Thymus (tissue), 11 donors: Measurements from ENCODE around the gene GPN2. TPM values are rescaled to one million over a fixed set of nuclear protein-coding genes. Genes with fewer than 3 reads are reported as not detected.

Experiments
- DNase-seq, 9 donors: peaks; one replicate each; pipeline ENCODE4 v3.0.0-alpha.2; 2013; ENCODE audit warnings: low spot score in 9 of 9, low read depth in 6 of 9, missing footprints in 1 of 9
- H3K27ac ChIP-seq, 2 donors: one replicate each; pipeline ENCODE4 v1.5.1; 2013; ENCODE audit warnings: control low read depth in 1 of 2, low read depth in 1 of 2, low read length in 1 of 2, mild to moderate bottlenecking in 1 of 2, moderate library complexity in 1 of 2
- H3K27me3 ChIP-seq, 2 donors: one replicate each; pipeline ENCODE4 v1.5.1; 2013; ENCODE audit warnings: low read length in 1 of 2; ENCODE audit not compliant: control insufficient read depth in 2 of 2, insufficient read depth in 1 of 2
- H3K36me3 ChIP-seq, 2 donors: one replicate each; pipeline ENCODE4 v1.5.1; 2013; ENCODE audit warnings: low read length in 1 of 2, mild to moderate bottlenecking in 1 of 2, moderate library complexity in 1 of 2; ENCODE audit not compliant: control insufficient read depth in 2 of 2, insufficient read depth in 2 of 2
- H3K4me1 ChIP-seq, 2 donors: one replicate each; pipeline ENCODE4 v1.5.1; 2013; ENCODE audit warnings: low read length in 2 of 2; ENCODE audit not compliant: control insufficient read depth in 2 of 2, insufficient read depth in 2 of 2
- H3K4me3 ChIP-seq, 2 donors: one replicate each; pipeline ENCODE4 v1.5.1; 2013; ENCODE audit warnings: low read length in 2 of 2, control low read depth in 1 of 2, mild to moderate bottlenecking in 1 of 2
- H3K9me3 ChIP-seq, 2 donors: one replicate each; pipeline ENCODE4 v1.5.1; 2013; ENCODE audit warnings: low read length in 1 of 2, mild to moderate bottlenecking in 1 of 2; ENCODE audit not compliant: control insufficient read depth in 2 of 2, insufficient read depth in 1 of 2
- WGBS: extraction: QIAGEN DNeasy Blood & Tissue Kit; methylation state at CpG from one replicate; pipeline ENCODE4 v1.1.7; 2013; 5-methylcytosine and 5-hydroxymethylcytosine counted together
- polyA plus RNA-seq: library from polyadenylated mRNA; stranded (reverse); fragments of 200-250 nt; gene quantifications from one replicate; pipeline ENCODE4 v1.2.3, GENCODE V29; 2013
- total RNA-seq: library from RNA; stranded (reverse); fragments of 120-200 nt; gene quantifications from one replicate; pipeline ENCODE4 v1.2.4, GENCODE V29; 2013
- donor health status: healthy.

GPN2 gene
- total and polyA plus RNA-seq, 2 donors = 10.1 to 17.9 TPM

DNA sequence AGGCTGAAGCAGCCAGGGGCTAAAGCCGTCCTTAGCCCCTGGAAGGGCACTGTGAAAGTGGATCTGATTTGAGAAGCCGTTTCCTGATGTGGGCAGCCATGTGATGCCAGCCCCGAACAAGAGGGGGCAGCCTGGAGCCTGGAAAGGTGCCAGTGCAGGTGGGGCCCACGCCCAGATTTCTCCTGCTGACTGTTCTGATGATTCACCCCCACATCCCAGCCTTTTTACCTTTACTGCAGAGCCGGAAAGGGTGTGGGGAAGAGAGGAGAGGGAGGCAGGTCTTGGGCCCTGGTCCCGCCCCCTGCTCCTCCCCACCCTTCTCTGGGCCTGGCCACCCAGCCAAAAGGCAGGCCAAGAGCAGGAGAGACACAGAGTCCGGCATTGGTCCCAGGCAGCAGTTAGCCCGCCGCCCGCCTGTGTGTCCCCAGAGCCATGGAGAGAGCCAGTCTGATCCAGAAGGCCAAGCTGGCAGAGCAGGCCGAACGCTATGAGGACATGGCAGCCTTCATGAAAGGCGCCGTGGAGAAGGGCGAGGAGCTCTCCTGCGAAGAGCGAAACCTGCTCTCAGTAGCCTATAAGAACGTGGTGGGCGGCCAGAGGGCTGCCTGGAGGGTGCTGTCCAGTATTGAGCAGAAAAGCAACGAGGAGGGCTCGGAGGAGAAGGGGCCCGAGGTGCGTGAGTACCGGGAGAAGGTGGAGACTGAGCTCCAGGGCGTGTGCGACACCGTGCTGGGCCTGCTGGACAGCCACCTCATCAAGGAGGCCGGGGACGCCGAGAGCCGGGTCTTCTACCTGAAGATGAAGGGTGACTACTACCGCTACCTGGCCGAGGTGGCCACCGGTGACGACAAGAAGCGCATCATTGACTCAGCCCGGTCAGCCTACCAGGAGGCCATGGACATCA lies 27.1 kb downstream of the GPN2 start, which contains the start of gene SFN:
Gene SFN (plus strand): TSS at position 369 of the 904 bp plus-strand sequence. CDS start 64 bp downstream, at position 433.
- Histone ChIP-seq H3K4me3 (peak within 1 kb of the TSS; percentile 74 to 75), H3K9me3 (no peaks in the 10 kb centered on the region), H3K27ac (peak within 1 kb of the TSS in 1 of 2 donors; percentile 88), H3K4me1 (peaks cover 3 to 28% of the 10 kb centered on the region in 2 donors), H3K36me3 (no peaks in the 10 kb centered on the region), H3K27me3 (peaks cover 0 to 9% of the 10 kb centered on the region in 2 donors)
- WGBS = 91% methylated on average over 37 of the region's 37 CpGs
- peak in 1 of 9 donors; percentile 37 for DNase-seq

DNA sequence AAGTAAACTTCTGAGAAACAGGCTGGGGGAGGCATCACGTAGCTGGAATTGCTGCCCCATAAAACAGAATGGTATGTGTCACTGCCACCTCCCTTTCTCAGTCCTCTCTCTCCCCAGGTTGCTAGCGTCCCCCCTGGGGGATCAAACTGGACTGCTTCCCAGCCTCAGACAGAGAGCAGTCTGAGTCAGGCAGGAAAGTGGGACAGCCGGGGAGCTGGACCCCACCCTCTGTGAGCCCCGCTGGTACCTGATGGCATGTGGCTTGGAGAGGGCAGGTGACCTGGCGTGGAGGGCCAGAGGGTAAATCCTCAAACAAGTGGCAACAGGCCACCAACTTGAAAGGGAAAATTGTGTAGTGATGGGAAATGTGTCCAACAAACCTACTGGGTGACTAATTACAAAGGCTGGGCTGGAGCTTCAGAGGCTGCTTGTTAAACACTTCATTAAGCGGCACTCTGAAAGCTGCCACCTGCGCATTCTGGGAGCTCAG lies 28.1 kb downstream of the GPN2 start:
- DNase-seq = no peak
- Histone ChIP-seq H3K9me3 (no peaks in the 10 kb centered on the region), H3K27ac (no peak overlapping the region), H3K4me3 (no peak overlapping the region), H3K36me3 (no peaks in the 10 kb centered on the region), H3K27me3 (peaks cover 0 to 9% of the 10 kb centered on the region in 2 donors), H3K4me1 (peaks cover 3 to 28% of the 10 kb centered on the region in 2 donors)
- 97% methylated on average over 7 of the region's 7 CpGs for WGBS

GRCh38 chr1:26861286-26861701 lies 28.8 kb downstream of the GPN2 start:
- Histone ChIP-seq H3K36me3 (peaks cover 1 to 2% of the 10 kb centered on the region in 2 donors), H3K9me3 (no peaks in the 10 kb centered on the region), H3K4me3 (no peak overlapping the region), H3K4me1 (peaks cover 3 to 28% of the 10 kb centered on the region in 2 donors), H3K27ac (no peak overlapping the region), H3K27me3 (peaks cover 0 to 9% of the 10 kb centered on the region in 2 donors)
- 91% methylated on average over 5 of the region's 5 CpGs for WGBS
- DNase-seq = no peak

DNA sequence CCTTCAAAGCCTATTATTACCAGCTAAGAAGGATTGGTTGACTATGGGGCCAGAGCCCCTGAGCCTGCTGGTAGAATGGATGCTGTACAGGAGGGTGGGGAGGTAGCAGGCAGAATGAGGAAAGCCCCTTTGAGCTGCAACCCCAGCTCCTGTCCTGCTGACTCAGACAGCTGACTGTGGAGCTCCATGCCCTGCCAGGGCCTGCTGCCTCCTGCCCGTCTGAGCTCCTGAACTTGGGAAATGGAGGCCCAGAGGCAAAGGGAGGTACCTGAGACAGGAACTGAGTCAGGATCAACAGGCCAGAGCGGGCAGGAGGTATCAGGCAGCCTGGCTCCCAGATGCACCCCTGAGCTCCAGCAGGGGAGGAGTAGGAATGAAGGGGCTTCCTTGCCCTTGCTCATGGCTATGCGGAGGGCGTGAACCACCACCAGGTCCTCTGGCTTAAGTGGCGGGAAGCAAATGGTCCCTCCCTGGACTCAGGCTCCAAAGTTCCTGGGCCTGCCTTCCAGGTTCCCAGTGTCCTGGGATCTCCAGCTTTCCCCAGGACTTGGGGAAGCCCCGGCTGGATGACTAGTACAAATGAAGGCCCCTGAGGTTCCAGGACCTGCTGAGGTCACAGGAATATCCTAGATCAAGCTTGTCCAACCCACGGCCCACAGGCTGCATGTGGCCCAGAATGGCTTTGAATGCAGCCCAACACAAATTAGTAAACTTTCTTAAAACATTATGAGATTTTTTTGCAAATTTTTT lies 31.0 kb downstream of the GPN2 start:
- no peak for DNase-seq
- Histone ChIP-seq H3K9me3 (no peaks in the 10 kb centered on the region), H3K4me3 (no peak overlapping the region), H3K36me3 (peaks cover 12 to 13% of the 10 kb centered on the region in 2 donors), H3K27me3 (peaks cover 0 to 7% of the 10 kb centered on the region in 2 donors), H3K27ac (peak overlapping the region in 1 of 2 donors; percentile 37), H3K4me1 (peaks cover 0 to 11% of the 10 kb centered on the region in 2 donors)
- 95% methylated on average over 7 of the region's 7 CpGs for WGBS

DNA sequence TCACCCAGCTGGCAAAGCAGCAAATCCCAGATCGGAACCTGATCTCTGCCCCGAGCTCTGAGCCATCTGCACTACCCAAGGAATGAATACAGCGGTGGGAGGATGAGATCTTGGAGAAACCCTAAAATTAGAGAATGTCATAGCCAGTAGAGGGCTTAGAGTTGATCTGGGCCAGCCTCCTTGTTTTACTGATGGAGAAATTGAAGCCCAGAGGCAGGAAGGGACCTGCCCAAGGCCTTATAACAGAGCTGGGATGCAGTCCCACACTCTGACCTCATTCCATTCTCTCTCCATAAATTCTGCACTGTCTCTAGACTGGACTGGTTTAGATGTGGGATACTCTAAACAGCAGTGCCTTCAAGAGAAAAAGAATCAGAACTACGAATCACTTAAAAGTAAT lies 31.9 kb downstream of the GPN2 start:
- Histone ChIP-seq H3K4me1 (peaks cover 0 to 2% of the 10 kb centered on the region in 2 donors), H3K36me3 (peaks cover 18 to 22% of the 10 kb centered on the region in 2 donors)

GRCh38 chr1:26857473-26858060 lies 32.5 kb downstream of the GPN2 start:
- 97% methylated on average over 8 of the region's 8 CpGs for WGBS
- Histone ChIP-seq H3K36me3 (peaks cover 19 to 27% of the 10 kb centered on the region in 2 donors), H3K4me3 (no peak overlapping the region), H3K9me3 (no peaks in the 10 kb centered on the region), H3K27ac (no peak overlapping the region), H3K27me3 (no peaks in the 10 kb centered on the region), H3K4me1 (no peaks in the 10 kb centered on the region)
- no peak for DNase-seq

More for the DNA sequence above, 31.9 kb downstream of the GPN2 start:
- no peak overlapping the region for H3K27ac ChIP-seq
- H3K27me3 ChIP-seq = peaks cover 0 to under 1% of the 10 kb centered on the region in 2 donors
- 95% methylated on average over 4 of the region's 4 CpGs for WGBS
- no peak overlapping the region for H3K4me3 ChIP-seq
- H3K9me3 ChIP-seq = no peaks in the 10 kb centered on the region
- no peak for DNase-seq

DNA sequence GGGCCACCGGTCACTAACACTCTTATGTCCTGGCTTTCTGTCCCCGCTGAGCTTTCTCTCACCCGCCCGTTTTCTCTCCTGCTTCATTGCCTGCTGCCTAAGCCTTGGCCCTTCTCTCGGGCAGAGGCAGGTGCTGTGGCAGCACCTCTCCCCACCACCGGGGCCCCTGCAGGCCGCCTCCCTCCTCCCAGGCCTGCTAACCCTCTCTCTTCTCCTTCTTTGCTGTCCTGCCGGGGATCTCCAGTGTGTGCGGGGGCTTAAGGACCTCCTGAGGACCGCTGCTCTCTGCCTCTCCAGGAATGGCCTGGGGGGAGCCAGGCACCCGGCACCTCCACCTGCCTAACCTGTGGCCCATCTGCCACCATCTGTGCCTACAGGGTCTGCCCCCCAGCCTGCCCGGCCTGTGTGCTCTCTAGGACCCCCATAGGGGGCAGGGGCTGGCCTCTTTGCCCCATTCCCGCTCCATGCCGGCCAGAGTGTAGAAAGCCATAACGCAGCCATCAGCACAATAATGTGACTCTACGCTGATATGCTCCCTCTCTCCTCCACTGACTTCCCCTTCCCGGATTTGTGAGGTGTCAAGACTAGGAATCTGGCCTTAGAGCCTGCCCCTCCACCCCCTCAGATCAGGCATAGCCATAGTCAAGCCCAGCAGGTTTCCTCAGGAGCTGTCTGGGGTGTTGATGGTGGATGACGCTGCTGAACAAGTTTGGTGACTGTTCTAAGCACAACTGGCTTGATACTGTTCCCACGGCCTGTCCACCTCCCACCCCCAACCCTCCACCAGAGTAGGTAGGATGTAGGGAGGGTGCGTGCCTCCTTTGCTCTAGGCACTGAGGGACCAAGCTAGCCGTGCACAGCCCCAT lies 33.2 kb downstream of the GPN2 start:
- H3K36me3 ChIP-seq = peaks cover 26 to 35% of the 10 kb centered on the region in 2 donors
- no peak overlapping the region for H3K27ac ChIP-seq
- WGBS = 92% methylated on average over 21 of the region's 21 CpGs
- no peaks in the 10 kb centered on the region for H3K27me3 ChIP-seq
- no peaks in the 10 kb centered on the region for H3K9me3 ChIP-seq
- no peaks in the 10 kb centered on the region for H3K4me1 ChIP-seq
- no peak overlapping the region for H3K4me3 ChIP-seq
- DNase-seq = no peak

GRCh38 chr1:26856181-26856580 lies 33.9 kb downstream of the GPN2 start:
- H3K36me3 ChIP-seq = peaks cover 33 to 41% of the 10 kb centered on the region in 2 donors
- 98% methylated on average over 11 of the region's 11 CpGs for WGBS

More at GRCh38 chr1:26856181-26856580, 33.9 kb downstream of the GPN2 start:
- H3K27ac ChIP-seq = no peak overlapping the region
- no peak for DNase-seq
- H3K4me3 ChIP-seq = no peak overlapping the region
- no peaks in the 10 kb centered on the region for H3K27me3 ChIP-seq
- no peaks in the 10 kb centered on the region for H3K4me1 ChIP-seq
- no peaks in the 10 kb centered on the region for H3K9me3 ChIP-seq
